GM19463 (cell line): ENCODE data around the gene ISL1.

Experiments
- ATAC-seq: cut with Tn5 transposase; IDR thresholded peaks from one replicate; pipeline ENCODE4 v1.9.1; 2021; ENCODE audit warnings: mild to moderate bottlenecking, moderate library complexity; ENCODE audit not compliant: unreplicated experiment

Gene ISL1

GRCh38 chr5:51386916-51387883, 4.0 kb downstream of the ISL1 start:
- no peak for ATAC-seq

- ATAC-seq, result no peak
Measured at GRCh38 chr5:51387884-51388275, 4.6 kb downstream of the ISL1 start.

GRCh38 chr5:51388488-51389287, 5.4 kb downstream of the ISL1 start:
- ATAC-seq, result no peak

- no peak for ATAC-seq
Measured at GRCh38 chr5:51389288-51389576, 6.0 kb downstream of the ISL1 start.

GRCh38 chr5:51389577-51390463, 6.6 kb downstream of the ISL1 start:
- ATAC-seq, result no peak

GRCh38 chr5:51391175-51391574, 7.9 kb downstream of the ISL1 start:
- ATAC-seq, result no peak

GRCh38 chr5:51392689-51393199, 9.5 kb downstream of the ISL1 start:
- ATAC-seq, result no peak

GRCh38 chr5:51394609-51395008, 11.4 kb downstream of the ISL1 start:
- no peak for ATAC-seq

GRCh38 chr5:51395245-51395644, 12.0 kb downstream of the ISL1 start:
- ATAC-seq, result no peak

GRCh38 chr5:51395666-51396356, 12.6 kb downstream of the ISL1 start:
- ATAC-seq, result no peak

- no peak for ATAC-seq
Measured at GRCh38 chr5:51396797-51397196, 13.5 kb downstream of the ISL1 start.

- ATAC-seq, result no peak
Measured at GRCh38 chr5:51397996-51398395, 14.7 kb downstream of the ISL1 start.

GRCh38 chr5:51398875-51399642, 15.8 kb downstream of the ISL1 start:
- ATAC-seq, result no peak

- ATAC-seq, result no peak
Measured at GRCh38 chr5:51399643-51400006, 16.4 kb downstream of the ISL1 start.

GRCh38 chr5:51404255-51404654, 21.0 kb downstream of the ISL1 start:
- no peak for ATAC-seq

- ATAC-seq, result no peak
Measured at GRCh38 chr5:51411921-51412325, 28.7 kb downstream of the ISL1 start.

- no peak for ATAC-seq
Measured at GRCh38 chr5:51414516-51414915, 31.3 kb downstream of the ISL1 start.

- no peak for ATAC-seq
Measured at GRCh38 chr5:51416149-51416548, 32.9 kb downstream of the ISL1 start.

- no peak for ATAC-seq
Measured at GRCh38 chr5:51433052-51433710, 49.9 kb downstream of the ISL1 start.
